H1 (cell line): Measurements from ENCODE around the gene RAB6D. TPM values are rescaled to one million over a fixed set of nuclear protein-coding genes. Genes with fewer than 3 reads are reported as not detected.
"Not testable (repeated sequence)": the region's sequence is repeated elsewhere in the genome, so short reads cannot be mapped to it uniquely, and the experiment has no call there.

Source experiments
- CTCF ChIA-PET: fragments of 300-600 bp; sonication (Branson Sonifier 250); formaldehyde crosslinking; loops from one replicate; lab custom pipeline; 2021; ENCODE audit not compliant: partially characterized antibody; lab: Charles Lee
- POLR2A ChIA-PET: fragments of 300-600 bp; sonication (Branson Sonifier 250); formaldehyde crosslinking; loops from one replicate; lab custom pipeline; 2021; ENCODE audit warnings: inconsistent platforms; ENCODE audit not compliant: partially characterized antibody; lab: Charles Lee
- DNase-seq, 2 experiments: peaks; one replicate each; pipeline versions ENCODE4 v3.0.0 to v3.0.0-alpha.2; 2010 to 2022; ENCODE audit warnings: low spot score in 2 of 2, low read depth in 1 of 2, mixed read lengths in 1 of 2
- FAIRE-seq: peaks from 2 replicates; lab custom pipeline; 2011; peaks lifted over from hg19 to GRCh38; lab: Jason Lieb, UNC
- H2AFZ ChIP-seq: 2 replicates; pipeline ENCODE4 v1.8.1; 2012; ENCODE audit warnings: low read length, inconsistent platforms
- H2AK5ac ChIP-seq: 2 replicates; pipeline ENCODE4 v1.6.1; 2013; ENCODE audit warnings: low read depth, low read length
- H2BK120ac ChIP-seq: replicated peaks from 2 replicates; pipeline ENCODE3; 2013; ENCODE audit warnings: low read depth, low read length, inconsistent platforms
- H2BK12ac ChIP-seq: 2 replicates; pipeline ENCODE4 v1.6.1; 2013; ENCODE audit warnings: low read depth, low read length
- H2BK15ac ChIP-seq: 2 replicates; pipeline ENCODE4 v1.6.1; 2013; ENCODE audit warnings: low read length
- H2BK20ac ChIP-seq: 2 replicates; pipeline ENCODE4 v1.6.1; 2013; ENCODE audit warnings: low read length
- H2BK5ac ChIP-seq: 2 replicates; pipeline ENCODE4 v1.6.1; 2013; ENCODE audit warnings: low read depth, low read length
- H3K14ac ChIP-seq: 2 replicates; pipeline ENCODE4 v1.6.1; 2013; ENCODE audit warnings: inconsistent platforms; ENCODE audit not compliant: insufficient read length
- H3K18ac ChIP-seq: 2 replicates; pipeline ENCODE4 v1.6.1; 2013; ENCODE audit warnings: low read length; ENCODE audit errors: extremely low read depth
- H3K23ac ChIP-seq: 2 replicates; pipeline ENCODE4 v1.6.1; 2013; ENCODE audit warnings: inconsistent platforms; ENCODE audit not compliant: insufficient read length
- H3K23me2 ChIP-seq: 2 replicates; pipeline ENCODE4 v1.6.1; 2013; ENCODE audit warnings: low read depth, low read length
- H3K27ac ChIP-seq: 2 replicates; pipeline ENCODE4 v1.6.1; 2011; ENCODE audit warnings: low read depth, low read length, inconsistent platforms
- H3K27me3 ChIP-seq, 4 experiments: replicated peaks in 1 of 4; 1 replicate in 1 of 4; 2 replicates in 3 of 4; pipeline versions ENCODE4 v1.6.1 to v1.8.1; 2011 to 2013; ENCODE audit warnings: low read length in 3 of 4, mild to moderate bottlenecking in 3 of 4, inconsistent platforms in 2 of 4, mixed read lengths in 2 of 4, moderate library complexity in 1 of 4; ENCODE audit not compliant: control insufficient read depth in 3 of 4, insufficient read depth in 3 of 4; ENCODE audit errors: extremely low read depth in 1 of 4
- H3K36me3 ChIP-seq, 4 experiments: 2 replicates each; pipeline versions ENCODE4 v1.6.1 to v1.8.1; 2011 to 2013; ENCODE audit warnings: mild to moderate bottlenecking in 4 of 4, low read length in 3 of 4, moderate library complexity in 2 of 4, control low read depth in 1 of 4, inconsistent platforms in 1 of 4; ENCODE audit not compliant: insufficient read depth in 4 of 4, control insufficient read depth in 2 of 4
- H3K4ac ChIP-seq: replicated peaks from 2 replicates; pipeline ENCODE3; 2013; ENCODE audit warnings: low read length, low read depth, mixed read lengths, inconsistent platforms; ENCODE audit not compliant: insufficient read length
- H3K4me1 ChIP-seq, 4 experiments: replicated peaks in 1 of 4; 1 replicate in 1 of 4; 2 replicates in 3 of 4; pipeline versions ENCODE4 v1.6.1 to v1.8.1; 2011 to 2013; ENCODE audit warnings: low read length in 3 of 4, inconsistent platforms in 2 of 4, mixed read lengths in 1 of 4; ENCODE audit not compliant: insufficient read depth in 4 of 4, control insufficient read depth in 3 of 4
- H3K4me2 ChIP-seq, 2 experiments: 2 replicates each; pipeline versions ENCODE4 v1.6.1 to v1.8.1; 2011 to 2013; ENCODE audit warnings: low read depth in 2 of 2, low read length in 2 of 2, control low read depth in 1 of 2, inconsistent platforms in 1 of 2, mild to moderate bottlenecking in 1 of 2; ENCODE audit not compliant: insufficient read depth in 1 of 2
- H3K4me3 ChIP-seq, 4 experiments: fragments of 200-600, 300-600 bp in 1 of 4; sonication (generic), shearing (Covaris generic), sonication (Bioruptor Twin) in 1 of 4; 2 replicates each; pipeline versions ENCODE4 v1.5.1 to v1.8.1; 2011 to 2016; ENCODE audit warnings: low read length in 4 of 4, low read depth in 3 of 4, control low read depth in 2 of 4, inconsistent platforms in 2 of 4, mild to moderate bottlenecking in 2 of 4, mixed read lengths in 1 of 4, moderate library complexity in 1 of 4; ENCODE audit not compliant: insufficient read depth in 2 of 4; ENCODE audit errors: extremely low read depth in 1 of 4
- H3K56ac ChIP-seq: replicated peaks from 2 replicates; pipeline ENCODE3; 2013; ENCODE audit warnings: low read depth, mild to moderate bottlenecking, mixed read lengths, low read length, inconsistent platforms; ENCODE audit not compliant: insufficient read length
- H3K79me1 ChIP-seq: 2 replicates; pipeline ENCODE4 v1.6.1; 2013; ENCODE audit warnings: low read depth, low read length, control low read depth
- H3K79me2 ChIP-seq, 2 experiments: 2 replicates each; pipeline versions ENCODE4 v1.6.1 to v1.8.1; 2012 to 2013; ENCODE audit warnings: low read length in 2 of 2, mild to moderate bottlenecking in 2 of 2, inconsistent platforms in 1 of 2; ENCODE audit not compliant: insufficient read depth in 2 of 2, control insufficient read depth in 1 of 2
- H3K9ac ChIP-seq, 4 experiments: replicated peaks in 1 of 4; 1 replicate in 1 of 4; 2 replicates in 3 of 4; pipeline versions ENCODE4 v1.6.1 to v1.8.1; 2011 to 2013; ENCODE audit warnings: low read depth in 3 of 4, low read length in 3 of 4, control low read depth in 2 of 4, mild to moderate bottlenecking in 2 of 4, moderate library complexity in 2 of 4, inconsistent platforms in 1 of 4; ENCODE audit errors: extremely low read depth in 1 of 4
- H3K9me3 ChIP-seq, 2 experiments: 2 replicates each; pipeline versions ENCODE4 v1.6.1 to v1.8.1; 2012 to 2013; ENCODE audit warnings: mild to moderate bottlenecking in 2 of 2, moderate library complexity in 2 of 2, control low read depth in 1 of 2, inconsistent platforms in 1 of 2, low read depth in 1 of 2, low read length in 1 of 2, mixed read lengths in 1 of 2; ENCODE audit not compliant: insufficient read depth in 2 of 2
- H4K20me1 ChIP-seq, 2 experiments: replicated peaks in 1 of 2; 2 replicates each; pipeline versions ENCODE3 to v1.8.1; 2011 to 2013; ENCODE audit warnings: inconsistent platforms in 2 of 2, low read length in 2 of 2, mild to moderate bottlenecking in 1 of 2; ENCODE audit not compliant: insufficient read depth in 2 of 2, control insufficient read depth in 1 of 2
- H4K5ac ChIP-seq: 2 replicates; pipeline ENCODE4 v1.6.1; 2013; ENCODE audit warnings: low read length, low read depth, mixed read lengths, inconsistent platforms; ENCODE audit not compliant: insufficient read length
- H4K8ac ChIP-seq: 2 replicates; pipeline ENCODE4 v1.8.0; 2013; ENCODE audit warnings: mild to moderate bottlenecking, moderate library complexity, low read length, inconsistent platforms; ENCODE audit not compliant: insufficient read depth; ENCODE audit errors: extremely low read depth
- H4K91ac ChIP-seq: replicated peaks from 2 replicates; pipeline ENCODE3; 2013; ENCODE audit warnings: low read length, mixed read lengths, inconsistent platforms; ENCODE audit not compliant: insufficient read length
- CTCF ChIP-seq, 3 experiments: IDR thresholded peaks; 1 replicate in 2 of 3; 2 replicates in 1 of 3; pipeline versions ENCODE4 v1.5.1 to v1.6.1; 2011; ENCODE audit warnings: low read length in 3 of 3, mild to moderate bottlenecking in 3 of 3, inconsistent platforms in 2 of 3, low read depth in 1 of 3, moderate library complexity in 1 of 3; ENCODE audit not compliant: insufficient read depth in 1 of 3; ENCODE audit errors: control extremely low read depth in 1 of 3
- RAD21 ChIP-seq, 2 experiments: IDR thresholded peaks in 1 of 2; conservative IDR thresholded peaks in 1 of 2; 2 replicates each; pipeline ENCODE4 v1.6.1; 2011; ENCODE audit warnings: low read depth in 2 of 2, low read length in 2 of 2, improper control_type of control experiment in 1 of 2, inconsistent platforms in 1 of 2, mild to moderate bottlenecking in 1 of 2, moderate library complexity in 1 of 2
- WGBS, 2 experiments: shearing (Covaris generic) in 1 of 2; methylation state at CpG; one replicate each; pipeline versions ENCODE4 v1.1.6 to v1.1.7; 2013 to 2015; ENCODE audit warnings: low lambda C conversion rate in 2 of 2, mixed read lengths in 2 of 2, inconsistent platforms in 1 of 2, low coverage in 1 of 2, missing lambda C conversion rate in 1 of 2; ENCODE audit not compliant: insufficient replicate concordance in 2 of 2, insufficient coverage in 1 of 2, insufficient read length in 1 of 2; ENCODE audit errors: extremely low coverage in 1 of 2, missing lambda C conversion rate in 1 of 2; 5-methylcytosine and 5-hydroxymethylcytosine counted together
- polyA plus RNA-seq, 7 experiments: library from polyadenylated mRNA; depleted of rRNA in 3 of 7; stranded (reverse) in 5 of 7; unstranded in 2 of 7; fragments of >200 nt in 5 of 7; fragments of 200-250 nt in 2 of 7; gene quantifications; 1 replicate in 5 of 7; 2 replicates in 1 of 7; 4 replicates in 1 of 7; pipeline versions ENCODE4 v1.2.1 to v1.2.3, GENCODE V29; 2011 to 2013; ENCODE audit warnings: missing spikeins in 2 of 7, mixed read lengths in 2 of 7
- total RNA-seq: library from RNA; stranded (reverse); fragmentation: NEBNext Ultra II Directional; extraction: Animal tissue kit (Norgen Biotek cat#: 25700); gene quantifications from 2 replicates; pipeline ENCODE4 v1.2.1, GENCODE V29; 2021

Gene RAB6D
- total and polyA plus RNA-seq, 2 of the 8 experiments (the other 6 are each of a cell fraction or from before 2014, with no cell fraction given): 0.05 to 0.22 TPM

GRCh38 chr2:131311001-131311400, 53.0 kb downstream of the RAB6D start:
- POLR2A ChIA-PET, DNase-seq, H3K4me3 ChIP-seq: not testable (repeated sequence)

More at GRCh38 chr2:131311001-131311400, 53.0 kb downstream of the RAB6D start:
- H2AFZ ChIP-seq, H3K9ac ChIP-seq, H4K91ac ChIP-seq, H3K56ac ChIP-seq, H3K4me1 ChIP-seq, H4K20me1 ChIP-seq, H3K4ac ChIP-seq, H2BK15ac ChIP-seq, H2BK12ac ChIP-seq, H3K27me3 ChIP-seq, H4K5ac ChIP-seq, H3K36me3 ChIP-seq, H3K18ac ChIP-seq, H3K23me2 ChIP-seq, H3K14ac ChIP-seq, H3K79me1 ChIP-seq, FAIRE-seq, H2BK5ac ChIP-seq, H3K4me2 ChIP-seq, H3K9me3 ChIP-seq, H2AK5ac ChIP-seq, H2BK120ac ChIP-seq, H2BK20ac ChIP-seq, H3K79me2 ChIP-seq, H3K27ac ChIP-seq, H3K23ac ChIP-seq, H4K8ac ChIP-seq: not testable (repeated sequence)
- 89% methylated on average over 2 of the region's 2 CpGs; no CpG with 5 or more reads in 1 of the 2 experiments for WGBS, 2 experiments
- peak; percentile 33 to 42; a peak in 3 of 4 replicates for TF ChIP-seq RAD21 (IDR thresholded peaks at IDR 0.05 in 1 of 2, conservative IDR thresholded peaks at IDR 0.05 in 1 of 2; ENCODE audit: low read depth in 2 of 2, low read length in 2 of 2)
- TF ChIP-seq CTCF (IDR thresholded peaks at IDR 0.05; ENCODE audit: control extremely low read depth in 1 of 3, insufficient read depth in 1 of 3, low read depth in 1 of 3, low read length in 3 of 3): peak; percentile 19 to 36 (median 22); a peak in 3 of 4 replicates
- CTCF ChIA-PET: interaction anchor here (0.9 kb wide), 1 partner anchor 27 kb away, joined by 3 read pairs; no protein-coding TSS in a partner anchor
